NT2/D1 (cell line): ENCODE results near the gene STXBP5L.

Experiments
- SUZ12 ChIP-seq: IDR thresholded peaks from 2 replicates; pipeline ENCODE4 v1.6.1; 2011; ENCODE audit not compliant: insufficient read length, insufficient read depth; ENCODE audit errors: extremely low read depth
- YY1 ChIP-seq: IDR thresholded peaks from 2 replicates; pipeline ENCODE4 v1.6.1; 2011; ENCODE audit not compliant: insufficient read length, insufficient read depth
- ZNF274 ChIP-seq: IDR thresholded peaks from 2 replicates; pipeline ENCODE4 v1.6.1; 2011; ENCODE audit warnings: mild to moderate bottlenecking, low read depth, low read length

DNA sequence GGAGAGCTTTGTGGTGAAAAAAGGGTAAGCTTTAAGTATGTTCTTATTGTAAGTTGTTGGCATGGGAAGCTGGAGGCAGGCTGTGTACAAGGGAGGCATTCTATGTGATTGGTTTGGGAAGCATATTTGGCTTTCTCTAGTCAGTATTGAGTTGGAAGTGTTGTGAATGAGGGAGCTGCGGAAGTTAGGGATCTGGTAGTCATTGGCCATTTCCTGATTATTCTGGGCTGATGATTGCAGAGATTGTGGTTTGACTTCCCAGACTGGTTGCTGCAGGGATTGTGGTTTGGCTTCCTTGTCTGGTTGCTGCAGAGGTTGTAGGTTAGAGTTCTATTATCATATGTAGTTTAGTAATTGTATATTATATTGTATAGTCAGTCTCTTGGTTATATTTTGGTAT, 21.0 kb downstream of the STXBP5L start:
- TF ChIP-seq YY1: no peak
- TF ChIP-seq SUZ12: no peak
- no peak for TF ChIP-seq ZNF274
